Naive thymus-derived CD4-positive, alpha-beta T cell (primary cell): Measurements from ENCODE around the gene KNSTRN. TPM values are rescaled to one million over a fixed set of nuclear protein-coding genes. Genes with fewer than 3 reads are reported as not detected.

Source experiments
- ATAC-seq: fragments of 150-1000 bp; cut with Tn5 transposase; 2 replicates; pipeline ENCODE4 v1.10.0; 2021; ENCODE audit warnings: mild to moderate bottlenecking, moderate library complexity
- CTCF ChIA-PET: fragments of 350-600 bp; sonication (Branson Sonifier 250); formaldehyde crosslinking; loops from one replicate; lab custom pipeline; 2021; ENCODE audit warnings: antibody characterized with exemption; lab: Charles Lee
- POLR2A ChIA-PET: fragments of 350-600 bp; sonication (Branson Sonifier 250); formaldehyde crosslinking; loops from one replicate; lab custom pipeline; 2021; ENCODE audit warnings: antibody characterized with exemption, inconsistent platforms; lab: Charles Lee
- DNase-seq, 9 donors: peaks; one replicate each; pipeline versions ENCODE4 v3.0.0 to v3.0.0-alpha.2; 2020 to 2022; ENCODE audit warnings: mixed read lengths in 1 of 9
- H3K27ac ChIP-seq: one replicate; pipeline ENCODE4 v1.7.0; 2013; ENCODE audit warnings: mild to moderate bottlenecking, low read depth, low read length, moderate library complexity
- H3K27me3 ChIP-seq, 2 donors: one replicate each; pipeline ENCODE4 v1.7.0; 2013; ENCODE audit warnings: low read length in 2 of 2, mild to moderate bottlenecking in 2 of 2, moderate library complexity in 2 of 2; ENCODE audit not compliant: control insufficient read depth in 2 of 2, insufficient read depth in 2 of 2
- H3K36me3 ChIP-seq, 3 experiments: 1 replicate in 2 of 3; 2 replicates in 1 of 3; pipeline ENCODE4 v1.7.0; 2013; ENCODE audit warnings: low read length in 3 of 3, mild to moderate bottlenecking in 3 of 3, moderate library complexity in 1 of 3; ENCODE audit not compliant: insufficient read depth in 3 of 3, control insufficient read depth in 2 of 3
- H3K4me1 ChIP-seq, 2 donors: one replicate each; pipeline ENCODE4 v1.7.0; 2013; ENCODE audit warnings: low read length in 2 of 2, mild to moderate bottlenecking in 2 of 2, moderate library complexity in 1 of 2; ENCODE audit not compliant: control insufficient read depth in 2 of 2, insufficient read depth in 2 of 2
- H3K4me3 ChIP-seq: 2 replicates; pipeline ENCODE4 v1.7.0; 2013; ENCODE audit warnings: mild to moderate bottlenecking, low read length
- H3K9me3 ChIP-seq, 3 experiments: 1 replicate in 2 of 3; 2 replicates in 1 of 3; pipeline ENCODE4 v1.7.0; 2013; ENCODE audit warnings: low read length in 3 of 3; ENCODE audit not compliant: control insufficient read depth in 2 of 3
- H3K27ac Mint-ChIP-seq, 9 donors: one replicate each; pipeline ENCODE4 v1.8.0; 2020 to 2022; ENCODE audit warnings: mixed read lengths in 9 of 9, mild to moderate bottlenecking in 8 of 9, moderate library complexity in 5 of 9, inconsistent platforms in 2 of 9
- H3K27me3 Mint-ChIP-seq, 5 donors: one replicate each; pipeline ENCODE4 v1.8.0; 2021 to 2022; ENCODE audit warnings: mixed read lengths in 5 of 5, mild to moderate bottlenecking in 1 of 5
- H3K36me3 Mint-ChIP-seq, 5 donors: one replicate each; pipeline ENCODE4 v1.8.0; 2020 to 2022; ENCODE audit warnings: mixed read lengths in 5 of 5, mild to moderate bottlenecking in 3 of 5, inconsistent platforms in 1 of 5
- H3K4me1 Mint-ChIP-seq, 7 donors: one replicate each; pipeline ENCODE4 v1.8.0; 2020 to 2022; ENCODE audit warnings: mixed read lengths in 7 of 7, mild to moderate bottlenecking in 3 of 7, inconsistent platforms in 1 of 7
- H3K4me3 Mint-ChIP-seq, 10 donors: one replicate each; pipeline ENCODE4 v1.8.0; 2020 to 2022; ENCODE audit warnings: mild to moderate bottlenecking in 10 of 10, mixed read lengths in 10 of 10, moderate library complexity in 6 of 10, inconsistent platforms in 2 of 10
- H3K9me3 Mint-ChIP-seq, 11 donors: one replicate each; pipeline ENCODE4 v1.8.0; 2020 to 2022; ENCODE audit warnings: mixed read lengths in 11 of 11, mild to moderate bottlenecking in 4 of 11, inconsistent platforms in 1 of 11, moderate library complexity in 1 of 11
- intact Hi-C, 2 donors: fragments of 100-400 bp; cut with micrococcal nuclease; formaldehyde crosslinking; loops; one replicate each; pipeline ENCODE4 v1.15.1; 2023
- polyA plus RNA-seq, 2 donors: library from polyadenylated mRNA; unstranded; fragments of 300-500 nt; fragmentation: Illumina TruSeq; gene quantifications; one replicate each; pipeline ENCODE4 v1.2.3, GENCODE V29; 2021
- total RNA-seq, 6 experiments: library from RNA in 5 of 6; stranded (reverse) in 5 of 6; gene quantifications; 1 replicate in 5 of 6; 2 replicates in 1 of 6; pipeline ENCODE4 v1.2.3 and lab custom pipeline; 2021 to 2026

KNSTRN gene
- total and polyA plus RNA-seq, 7 experiments from 2014 or later: 3.7 to 39.6 (median 6.1) TPM

DNA sequence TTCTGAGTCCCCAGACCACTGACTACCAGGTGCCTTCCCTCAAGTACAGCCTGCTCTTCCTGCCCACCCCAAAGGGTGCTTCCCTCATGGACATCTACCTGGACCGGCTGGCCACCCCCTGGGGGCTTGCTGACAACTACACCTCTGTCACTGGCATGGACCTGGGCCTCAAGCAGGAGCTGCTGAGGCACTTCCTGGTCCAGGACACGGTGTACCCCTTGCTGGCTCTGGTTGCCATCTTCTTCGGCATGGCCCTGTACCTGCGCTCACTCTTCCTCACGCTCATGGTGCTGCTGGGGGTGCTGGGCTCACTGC is 15.2 kb upstream of the KNSTRN start:
- no peaks in the 10 kb centered on the region for H3K9me3 ChIP-seq
- intact Hi-C loops: no loop called here
- DNase-seq: no peak
- H3K36me3 ChIP-seq: no peaks in the 10 kb centered on the region
- H3K27me3 Mint-ChIP-seq: peaks cover 0 to 16% (median 0%) of the 10 kb centered on the region in 5 donors
- peak overlapping the region in 8 of 9 donors; percentile 65 to 91 (median 79) for H3K27ac Mint-ChIP-seq
- peaks cover 0 to 1% (median 0%) of the 10 kb centered on the region in 11 donors for H3K9me3 Mint-ChIP-seq
- no peaks in the 10 kb centered on the region for H3K27me3 ChIP-seq
- peaks cover 14 to 38% (median 28%) of the 10 kb centered on the region in 7 donors for H3K4me1 Mint-ChIP-seq
- CTCF ChIA-PET: interaction anchor here (0.9 to 3.8 kb wide), 6 partner anchors 23 to 59 kb away, joined by 3 to 17 read pairs (median 4); partner anchors contain the start of gene PLCB2
- POLR2A ChIA-PET: interaction anchor here (0.9 to 1.7 kb wide), 6 partner anchors 11 to 74 kb away, joined by 3 to 5 read pairs (median 4); partner anchors contain the start of genes BAHD1, INAFM2 and KNSTRN
- H3K4me3 Mint-ChIP-seq: peak overlapping the region; percentile 80 to 91 (median 85)
- H3K36me3 Mint-ChIP-seq: peaks cover 0 to 5% (median 4%) of the 10 kb centered on the region in 5 donors
- ATAC-seq: no peak
- peak overlapping the region; percentile 59 for H3K4me3 ChIP-seq
- peaks cover 19 to 24% of the 10 kb centered on the region in 2 donors for H3K4me1 ChIP-seq
- H3K27ac ChIP-seq: no peak overlapping the region

GRCh38 chr15:40367686-40368611 is 14.6 kb upstream of the KNSTRN start:
- H3K4me3 Mint-ChIP-seq: peak overlapping the region; percentile 80 to 91 (median 85)
- Histone ChIP-seq H3K9me3 (no peaks in the 10 kb centered on the region), H3K27ac (no peak overlapping the region), H3K36me3 (no peaks in the 10 kb centered on the region), H3K4me3 (peak overlapping the region; percentile 59), H3K4me1 (peaks cover 19 to 24% of the 10 kb centered on the region in 2 donors), H3K27me3 (no peaks in the 10 kb centered on the region)
- no peaks in the 10 kb centered on the region for H3K36me3 Mint-ChIP-seq
- DNase-seq: peak; percentile 82 to 89 (median 86)
- CTCF ChIA-PET: interaction anchor here (0.9 to 3.8 kb wide), 10 partner anchors 7 to 60 kb away, joined by 3 to 17 read pairs (median 4); partner anchors contain the start of gene PLCB2
- peak overlapping the region in 8 of 9 donors; percentile 45 to 91 (median 79) for H3K27ac Mint-ChIP-seq
- peak; percentile 98 for ATAC-seq
- H3K27me3 Mint-ChIP-seq: peaks cover 0 to 16% (median 0%) of the 10 kb centered on the region in 5 donors
- POLR2A ChIA-PET: interaction anchor here (0.6 to 2.2 kb wide), 11 partner anchors 11 to 175 kb away, joined by 3 to 8 read pairs (median 3); partner anchors contain the start of genes BAHD1, INAFM2, IVD and KNSTRN
- intact Hi-C loops: loop anchor here (1.0 to 2.0 kb wide), 10 partner anchors 10 to 139 kb away; partner anchors contain the start of genes DISP2 (in 2 of the 2), IVD (in 2 of the 2), KNSTRN (in 2 of the 2) and INAFM2 (in 1 of the 2)
- peaks cover 14 to 33% (median 26%) of the 10 kb centered on the region in 7 donors for H3K4me1 Mint-ChIP-seq
- H3K9me3 Mint-ChIP-seq: peaks cover 0 to 1% (median 0%) of the 10 kb centered on the region in 11 donors

- no peaks in the 10 kb centered on the region for H3K36me3 ChIP-seq
- H3K4me3 ChIP-seq: no peak overlapping the region
- H3K4me3 Mint-ChIP-seq: peak overlapping the region; percentile 25 to 68 (median 41)
- H3K27me3 ChIP-seq: no peaks in the 10 kb centered on the region
- intact Hi-C loops: loop anchor here (1.0 to 2.0 kb wide), 10 partner anchors 11 to 138 kb away; partner anchors contain the start of genes DISP2 (in 2 of the 2), IVD (in 2 of the 2), KNSTRN (in 2 of the 2) and INAFM2 (in 1 of the 2)
- no peaks in the 10 kb centered on the region for H3K36me3 Mint-ChIP-seq
- peaks cover 0 to 16% (median 0%) of the 10 kb centered on the region in 5 donors for H3K27me3 Mint-ChIP-seq
- DNase-seq (no peak), ATAC-seq (no peak)
- CTCF ChIA-PET: interaction anchor here (0.5 to 3.8 kb wide), 10 partner anchors 8 to 123 kb away, joined by 3 to 17 read pairs (median 5); partner anchors contain the start of gene KNSTRN
- H3K9me3 Mint-ChIP-seq: no peaks in the 10 kb centered on the region
- H3K9me3 ChIP-seq: no peaks in the 10 kb centered on the region
- no peak overlapping the region for H3K27ac ChIP-seq
- peaks cover 14 to 28% (median 25%) of the 10 kb centered on the region in 7 donors for H3K4me1 Mint-ChIP-seq
- H3K4me1 ChIP-seq: peaks cover 19 to 24% of the 10 kb centered on the region in 2 donors
- POLR2A ChIA-PET: interaction anchor here (0.6 to 2.2 kb wide), 6 partner anchors 10 to 174 kb away, joined by 3 to 8 read pairs (median 3); partner anchors contain the start of genes BAHD1, IVD and KNSTRN
- peak overlapping the region in 6 of 9 donors; percentile 34 to 85 (median 50) for H3K27ac Mint-ChIP-seq
Measured at GRCh38 chr15:40368719-40369473, 13.6 kb upstream of the KNSTRN start.

DNA sequence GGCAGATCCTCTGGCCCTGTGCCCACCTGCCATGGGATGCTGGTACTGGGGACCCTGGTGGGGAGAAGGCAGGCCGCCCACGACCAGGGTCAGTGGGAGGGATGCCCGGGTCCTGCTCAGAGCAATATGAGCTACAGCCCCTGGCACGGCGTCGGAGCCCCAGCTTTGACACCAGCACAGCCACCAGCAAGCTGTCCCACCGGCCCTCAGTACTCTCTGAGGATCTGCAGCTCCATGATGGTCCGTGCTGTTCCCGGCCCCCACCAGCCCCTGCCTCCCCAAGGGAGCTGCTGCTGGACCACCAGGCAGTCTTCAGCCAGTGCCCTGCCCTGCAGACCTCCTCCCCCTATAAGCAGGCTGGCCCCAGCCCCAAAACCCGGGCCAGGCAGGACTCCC is 13.0 kb upstream of the KNSTRN start:
- intact Hi-C loops: loop anchor here in 1 of 2 donors (2.0 kb wide), 2 partner anchors 35 to 61 kb away; partner anchors contain the start of gene IVD
- H3K36me3 Mint-ChIP-seq: no peaks in the 10 kb centered on the region
- H3K4me1 ChIP-seq: peaks cover 19 to 24% of the 10 kb centered on the region in 2 donors
- no peaks in the 10 kb centered on the region for H3K9me3 ChIP-seq
- H3K4me1 Mint-ChIP-seq: peaks cover 14 to 28% (median 25%) of the 10 kb centered on the region in 7 donors
- H3K36me3 ChIP-seq: no peaks in the 10 kb centered on the region
- H3K27ac ChIP-seq: no peak overlapping the region
- DNase-seq: no peak
- peak overlapping the region in 4 of 10 donors; percentile 26 to 42 (median 34) for H3K4me3 Mint-ChIP-seq
- ChIA-PET CTCF (interaction anchor here (0.5 to 3.8 kb wide), 7 partner anchors 9 to 59 kb away, joined by 3 to 17 read pairs (median 5); partner anchors contain the start of gene KNSTRN), POLR2A (interaction anchor here (0.9 to 2.2 kb wide), 3 partner anchors 10 to 36 kb away, joined by 3 to 8 read pairs (median 3); partner anchors contain the start of genes IVD and KNSTRN)
- H3K27ac Mint-ChIP-seq: peak overlapping the region in 5 of 9 donors; percentile 36 to 85 (median 52)
- no peak overlapping the region for H3K4me3 ChIP-seq
- no peaks in the 10 kb centered on the region for H3K27me3 ChIP-seq
- ATAC-seq: no peak
- H3K27me3 Mint-ChIP-seq: peaks cover 0 to 16% (median 0%) of the 10 kb centered on the region in 5 donors
- H3K9me3 Mint-ChIP-seq: no peaks in the 10 kb centered on the region

DNA sequence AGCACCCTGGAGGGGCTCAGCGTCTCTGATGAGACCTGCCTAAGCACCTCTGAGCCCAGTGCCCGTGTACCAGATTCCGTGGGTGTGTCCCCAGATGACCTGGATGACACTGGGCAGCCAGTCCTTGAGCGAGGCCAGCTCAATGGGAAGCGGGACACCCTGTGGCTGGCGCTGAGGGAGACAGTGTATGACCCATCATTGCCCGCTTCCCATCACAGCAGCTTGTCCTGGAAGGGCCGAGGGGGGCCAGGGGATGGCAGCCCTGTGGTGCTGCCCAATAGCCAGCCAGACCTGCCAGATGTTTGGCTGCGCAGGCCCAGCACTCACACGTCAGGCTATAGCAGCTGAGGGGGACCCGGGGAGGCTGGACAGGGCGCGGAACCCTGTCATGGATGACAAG is 12.6 kb upstream of the KNSTRN start:
- Histone ChIP-seq H3K27me3 (no peaks in the 10 kb centered on the region), H3K9me3 (no peaks in the 10 kb centered on the region), H3K36me3 (no peaks in the 10 kb centered on the region), H3K4me3 (no peak overlapping the region), H3K27ac (no peak overlapping the region), H3K4me1 (peaks cover 19 to 24% of the 10 kb centered on the region in 2 donors)
- ChIA-PET POLR2A (interaction anchor here (2.2 kb wide), 1 partner anchor 13 kb away, joined by 8 read pairs; the partner anchor contains the start of gene KNSTRN), CTCF (interaction anchor here (1.1 to 3.8 kb wide), 5 partner anchors 9 to 60 kb away, joined by 4 to 17 read pairs (median 5); partner anchors contain the start of gene KNSTRN)
- Mint-ChIP-seq H3K4me3 (no peak overlapping the region), H3K4me1 (peaks cover 14 to 28% (median 25%) of the 10 kb centered on the region in 7 donors), H3K9me3 (no peaks in the 10 kb centered on the region), H3K27ac (no peak overlapping the region), H3K36me3 (no peaks in the 10 kb centered on the region), H3K27me3 (peaks cover 0 to 16% (median 0%) of the 10 kb centered on the region in 5 donors)
- DNase-seq: no peak
- no peak for ATAC-seq
- intact Hi-C loops: loop anchor here in 1 of 2 donors (2.0 kb wide), 2 partner anchors 35 to 61 kb away; partner anchors contain the start of gene IVD
